HG02973 (cell line): ENCODE measurements around the gene MID2.
"Not testable (repeated sequence)": the region's sequence is repeated elsewhere in the genome, so short reads cannot be mapped to it uniquely, and the experiment has no call there.

Experiments used
- ATAC-seq: cut with Tn5 transposase; IDR thresholded peaks from one replicate; pipeline ENCODE4 v1.9.1; 2021; ENCODE audit warnings: moderate library complexity; ENCODE audit not compliant: unreplicated experiment

MID2 gene

GRCh38 chrX:107936434-107936730, 110.7 kb downstream of the MID2 start:
- ATAC-seq, result no peak

DNA sequence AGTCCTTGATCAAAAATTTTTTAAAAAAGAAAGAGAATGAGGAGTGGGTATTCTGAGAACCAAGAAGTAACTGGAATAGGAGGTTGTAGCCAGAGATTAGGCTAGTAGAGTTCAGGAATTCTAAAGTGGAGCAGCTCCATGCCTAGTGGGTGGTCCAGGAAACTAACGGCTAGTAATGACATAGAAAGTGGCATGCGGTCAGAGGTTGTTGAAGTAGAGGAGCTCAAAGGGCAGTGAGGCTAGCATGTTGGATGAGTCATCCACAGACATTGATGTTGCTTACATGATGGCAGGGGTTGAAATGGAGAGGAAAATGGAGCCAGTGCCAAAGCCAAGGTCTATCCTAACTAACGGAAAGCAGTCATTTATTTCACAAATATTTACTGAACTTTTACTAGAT, 114.4 kb downstream of the MID2 start:
- ATAC-seq, result no peak

DNA sequence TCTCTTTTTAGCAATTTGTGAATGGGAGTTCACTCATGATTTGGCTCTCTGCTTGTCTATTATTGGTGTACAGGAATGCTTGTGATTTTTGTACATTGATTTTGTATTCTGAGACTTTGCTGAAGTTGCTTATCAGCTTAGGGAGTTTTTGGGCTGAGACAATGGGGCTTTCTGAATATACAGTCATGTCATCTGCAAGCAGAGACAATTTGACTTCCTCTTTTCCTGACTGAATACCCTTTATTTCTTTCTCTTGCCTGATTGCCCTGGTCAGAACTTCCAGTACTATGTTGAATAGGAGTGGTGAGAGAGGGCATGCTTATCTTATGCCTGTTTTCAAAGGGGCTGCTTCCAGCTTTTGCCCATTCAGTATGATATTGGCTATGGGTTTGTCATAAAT, 129.7 kb downstream of the MID2 start:
- not testable (repeated sequence) for ATAC-seq

DNA sequence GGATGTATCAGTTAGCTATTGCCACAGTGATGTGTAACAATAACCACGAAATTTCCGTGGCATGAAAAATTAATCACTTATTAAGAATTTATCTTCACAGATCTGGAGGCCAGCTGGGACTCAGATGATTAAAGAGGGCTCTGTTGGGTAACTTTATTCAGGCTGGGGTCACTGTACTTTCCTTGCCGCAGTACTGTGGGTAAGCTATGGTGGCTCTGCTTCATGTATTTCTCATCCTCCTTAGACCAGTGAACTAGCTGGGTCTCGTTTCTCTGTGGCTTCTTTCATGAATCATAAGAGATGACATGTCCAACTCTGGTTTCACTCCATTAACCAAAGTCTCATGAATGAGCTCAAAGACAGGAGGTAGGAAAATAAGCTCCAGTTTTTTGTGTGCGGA, 143.0 kb downstream of the MID2 start:
- peak; percentile 67 for ATAC-seq

DNA sequence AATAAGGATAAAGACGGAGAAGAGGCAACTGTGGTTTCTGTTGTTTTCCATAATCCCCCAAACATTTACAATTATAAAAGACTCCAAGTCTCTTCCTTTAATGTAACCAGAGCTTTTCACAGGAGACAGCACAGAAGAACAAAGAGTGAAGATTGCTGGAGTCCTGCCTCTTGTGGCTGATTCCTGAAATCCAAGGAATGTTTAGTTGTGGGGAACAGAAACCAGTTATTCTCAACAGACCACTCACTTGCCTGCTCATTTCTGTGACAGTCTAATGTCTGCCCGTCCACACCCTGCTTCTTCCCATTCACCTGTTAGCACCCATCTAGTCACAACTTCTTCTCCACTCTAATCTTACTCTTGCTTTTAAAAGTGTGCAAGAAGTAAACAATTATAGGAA, 144.4 kb downstream of the MID2 start:
- ATAC-seq, result no peak

DNA sequence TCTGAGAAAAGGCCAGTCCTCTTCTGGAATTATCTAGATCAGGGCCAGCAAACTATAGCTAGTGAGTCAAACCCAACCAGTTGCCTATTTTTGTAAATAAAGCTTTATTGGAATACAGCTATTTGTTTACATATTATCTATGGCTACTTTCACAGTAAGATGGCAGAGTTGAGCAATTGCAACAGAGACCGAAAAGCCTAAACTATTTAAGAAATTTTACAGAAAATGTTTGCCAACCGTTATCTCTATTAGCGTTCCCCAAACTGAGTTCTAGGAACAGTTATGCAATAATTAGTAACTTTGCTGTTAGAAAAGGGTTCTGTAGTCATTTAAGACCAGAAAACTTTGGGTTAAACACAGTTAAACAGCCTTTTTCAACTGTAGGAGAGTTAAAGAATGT, 146.0 kb downstream of the MID2 start:
- ATAC-seq, result no peak
